ENCODE measurements around the gene DOCK3. TPM values are rescaled to one million over a fixed set of nuclear protein-coding genes. Genes with fewer than 3 reads are reported as not detected.
"Not testable (repeated sequence)": the region's sequence is repeated elsewhere in the genome, so short reads cannot be mapped to it uniquely, and the experiment has no call there.

DOCK3 gene
- total RNA-seq, 1 donor from 2014 or later, result under 0.01 TPM

DNA sequence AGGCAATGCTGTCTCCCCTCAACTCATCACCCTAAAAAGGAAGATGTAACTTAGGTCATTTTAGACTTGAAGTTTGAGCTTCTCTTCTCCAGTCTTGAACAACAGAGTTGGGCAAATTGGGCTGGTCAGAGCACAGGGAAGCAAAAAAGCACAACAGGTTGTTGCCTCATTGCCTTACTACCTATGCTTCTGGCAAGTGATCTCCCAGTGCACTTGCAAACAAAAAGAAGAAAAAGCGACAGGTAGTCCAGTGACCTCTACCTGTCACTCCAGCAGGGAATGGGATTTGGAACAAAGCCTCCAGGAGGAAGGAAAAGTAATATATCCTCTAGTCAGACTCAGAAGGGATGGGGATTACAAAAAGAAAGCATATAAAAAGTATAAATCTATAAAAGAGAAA is 550.1 kb downstream of the DOCK3 start:
- Histone ChIP-seq H3K36me3 (ENCODE audit: control insufficient read depth, insufficient read depth, low read length) (no peaks in the 10 kb centered on the region), H3K27me3 (ENCODE audit: control insufficient read depth, insufficient read depth, low read length) (peaks cover 1% of the 10 kb centered on the region), H3K4me3 (ENCODE audit: low read depth, low read length) (no peak overlapping the region)
- TF ChIP-seq CTCF (IDR thresholded peaks at IDR 0.05; ENCODE audit: insufficient read depth, low read length, severe bottlenecking), result no peak
- FAIRE-seq (no peak), DNase-seq (ENCODE audit: low read depth) (no peak)

DNA sequence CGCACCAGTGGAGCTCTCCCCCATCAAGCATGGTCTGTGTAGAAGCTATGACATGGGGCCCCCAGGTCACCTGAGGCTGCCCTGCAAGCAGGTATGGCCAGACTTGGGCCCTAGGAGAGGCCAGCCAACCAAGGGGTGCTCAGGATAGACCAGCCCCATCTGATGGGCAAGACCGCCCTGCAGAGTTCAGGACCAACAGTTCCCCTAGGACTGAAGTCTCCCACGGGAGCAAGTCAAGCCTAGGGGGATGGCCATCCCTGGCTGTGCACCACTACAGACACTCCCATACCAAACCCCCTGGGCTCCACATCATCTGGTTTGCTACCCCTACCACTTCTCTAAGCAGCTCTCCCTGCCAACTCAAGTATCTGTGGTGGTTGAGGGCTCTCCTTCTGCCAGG is 568.2 kb downstream of the DOCK3 start:
- Histone ChIP-seq H3K27me3 (ENCODE audit: control insufficient read depth, insufficient read depth, low read length) (no peaks in the 10 kb centered on the region), H3K36me3 (ENCODE audit: control insufficient read depth, insufficient read depth, low read length) (no peaks in the 10 kb centered on the region), H3K4me3 (ENCODE audit: low read depth, low read length) (no peak overlapping the region)
- DNase-seq (ENCODE audit: low read depth) (no peak), FAIRE-seq (no peak)
- no peak for TF ChIP-seq CTCF (IDR thresholded peaks at IDR 0.05; ENCODE audit: insufficient read depth, low read length, severe bottlenecking)

GRCh38 chr3:51243924-51244323 is 569.2 kb downstream of the DOCK3 start:
- no peaks in the 10 kb centered on the region for H3K36me3 ChIP-seq (ENCODE audit: control insufficient read depth, insufficient read depth, low read length)
- H3K4me3 ChIP-seq (ENCODE audit: low read depth, low read length), result no peak overlapping the region
- no peak for TF ChIP-seq CTCF (IDR thresholded peaks at IDR 0.05; ENCODE audit: insufficient read depth, low read length, severe bottlenecking)
- H3K27me3 ChIP-seq (ENCODE audit: control insufficient read depth, insufficient read depth, low read length), result no peaks in the 10 kb centered on the region
- FAIRE-seq (no peak), DNase-seq (ENCODE audit: low read depth) (no peak)

DNA sequence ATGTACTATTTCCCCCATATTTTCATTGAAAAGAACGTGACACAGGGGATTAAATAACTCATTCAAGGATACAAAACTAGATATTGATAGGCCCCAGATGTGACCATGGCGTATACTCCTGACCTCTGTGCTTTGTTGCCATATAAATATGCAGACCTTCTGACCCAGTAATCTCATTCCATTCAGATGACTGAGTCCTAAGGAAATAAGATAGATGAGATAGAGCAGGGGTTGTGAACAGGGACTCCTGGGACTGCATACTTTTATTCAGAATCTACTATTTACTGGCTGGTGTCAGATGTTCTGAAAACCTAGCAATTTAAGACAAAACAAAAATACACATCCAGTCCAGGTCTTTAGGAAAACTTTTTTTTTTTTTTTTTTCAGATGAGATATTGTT is 571.1 kb downstream of the DOCK3 start:
- no peaks in the 10 kb centered on the region for H3K27me3 ChIP-seq (ENCODE audit: control insufficient read depth, insufficient read depth, low read length)
- FAIRE-seq (no peak), DNase-seq (ENCODE audit: low read depth) (no peak)
- no peak for TF ChIP-seq CTCF (IDR thresholded peaks at IDR 0.05; ENCODE audit: insufficient read depth, low read length, severe bottlenecking)
- H3K4me3 ChIP-seq (ENCODE audit: low read depth, low read length), result no peak overlapping the region
- H3K36me3 ChIP-seq (ENCODE audit: control insufficient read depth, insufficient read depth, low read length), result no peaks in the 10 kb centered on the region

GRCh38 chr3:51257870-51258269 is 583.1 kb downstream of the DOCK3 start:
- DNase-seq (ENCODE audit: low read depth), result no peak
- H3K36me3 ChIP-seq (ENCODE audit: control insufficient read depth, insufficient read depth, low read length), result no peaks in the 10 kb centered on the region
- no peak for FAIRE-seq
- no peak for TF ChIP-seq CTCF (IDR thresholded peaks at IDR 0.05; ENCODE audit: insufficient read depth, low read length, severe bottlenecking)
- H3K4me3 ChIP-seq (ENCODE audit: low read depth, low read length), result no peak overlapping the region
- H3K27me3 ChIP-seq (ENCODE audit: control insufficient read depth, insufficient read depth, low read length), result no peaks in the 10 kb centered on the region

DNA sequence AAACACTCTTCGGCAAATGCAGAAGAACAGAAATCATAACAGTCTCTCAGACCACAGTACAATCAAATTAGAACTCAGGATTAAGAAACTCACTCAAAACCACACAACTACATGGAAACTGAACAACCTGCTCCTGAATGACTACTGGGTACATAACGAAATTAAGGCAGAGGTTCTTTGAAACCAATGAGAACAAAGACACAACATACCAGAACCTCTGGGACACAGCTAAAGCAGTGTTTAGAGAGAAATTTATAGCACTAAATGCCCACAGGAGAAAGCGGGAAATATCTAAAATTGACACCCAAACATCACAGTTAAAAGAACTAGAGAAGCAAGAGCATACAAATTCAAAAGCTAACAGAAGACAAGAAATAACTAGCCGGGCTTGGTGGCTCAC is 589.4 kb downstream of the DOCK3 start:
- not testable (repeated sequence) for DNase-seq (ENCODE audit: low read depth); H3K4me3 ChIP-seq (ENCODE audit: low read depth, low read length); FAIRE-seq; H3K27me3 ChIP-seq (ENCODE audit: control insufficient read depth, insufficient read depth, low read length); H3K36me3 ChIP-seq (ENCODE audit: control insufficient read depth, insufficient read depth, low read length)

Data from bronchial epithelial cell (primary cell).